Panc1 (cell line): ENCODE measurements around the gene CMIP.

Experiments
- POLR2AphosphoS5 ChIP-seq: IDR thresholded peaks from 2 replicates; pipeline ENCODE4 v1.6.1; 2012; ENCODE audit warnings: mild to moderate bottlenecking, low read depth, low read length, moderate library complexity
- SIN3A ChIP-seq: IDR thresholded peaks from 2 replicates; pipeline ENCODE4 v1.6.1; 2012; ENCODE audit warnings: low read depth, mild to moderate bottlenecking, low read length, moderate library complexity, borderline replicate concordance; ENCODE audit not compliant: insufficient read depth
- TCF7L2 ChIP-seq: IDR thresholded peaks from 2 replicates; pipeline ENCODE4 v1.6.1; 2011; ENCODE audit warnings: mild to moderate bottlenecking, low read depth, low read length, inconsistent platforms
- TF ChIP-seq, protein P1 (sequence below): fragments of 450-650 bp; IDR thresholded peaks from 2 replicates; pipeline ENCODE4 v1.5.1; 2017; ENCODE audit warnings: mild to moderate bottlenecking
- TF ChIP-seq, protein P2 (sequence below), 2 experiments: IDR thresholded peaks; 2 replicates each; pipeline ENCODE4 v1.6.1; 2011 to 2012; ENCODE audit warnings: low read depth in 2 of 2, control low read depth in 1 of 2, low read length in 1 of 2, mild to moderate bottlenecking in 1 of 2, moderate library complexity in 1 of 2; ENCODE audit not compliant: insufficient read depth in 1 of 2

DNA sequence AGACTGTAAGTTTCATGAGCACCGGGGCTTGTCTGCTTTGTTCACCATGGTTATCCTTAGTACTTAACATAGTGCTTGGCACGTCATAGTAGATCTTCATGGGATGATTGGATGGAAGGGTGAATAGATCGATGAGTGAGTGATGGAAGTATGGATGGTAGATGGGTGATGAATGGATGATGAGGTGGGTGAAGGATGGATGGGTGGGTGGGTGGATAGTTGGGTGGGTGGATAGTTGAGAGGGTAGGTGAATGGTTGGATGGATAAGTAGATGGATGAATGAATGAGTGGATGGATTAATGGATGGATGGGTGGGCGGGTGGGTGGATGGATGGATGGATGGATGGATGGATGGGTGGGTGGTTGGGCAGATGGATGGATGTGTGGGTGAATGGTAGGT is 201.3 kb downstream of the CMIP start:
- TF ChIP-seq POLR2AphosphoS5 = no peak
- TF ChIP-seq, protein P1, sequence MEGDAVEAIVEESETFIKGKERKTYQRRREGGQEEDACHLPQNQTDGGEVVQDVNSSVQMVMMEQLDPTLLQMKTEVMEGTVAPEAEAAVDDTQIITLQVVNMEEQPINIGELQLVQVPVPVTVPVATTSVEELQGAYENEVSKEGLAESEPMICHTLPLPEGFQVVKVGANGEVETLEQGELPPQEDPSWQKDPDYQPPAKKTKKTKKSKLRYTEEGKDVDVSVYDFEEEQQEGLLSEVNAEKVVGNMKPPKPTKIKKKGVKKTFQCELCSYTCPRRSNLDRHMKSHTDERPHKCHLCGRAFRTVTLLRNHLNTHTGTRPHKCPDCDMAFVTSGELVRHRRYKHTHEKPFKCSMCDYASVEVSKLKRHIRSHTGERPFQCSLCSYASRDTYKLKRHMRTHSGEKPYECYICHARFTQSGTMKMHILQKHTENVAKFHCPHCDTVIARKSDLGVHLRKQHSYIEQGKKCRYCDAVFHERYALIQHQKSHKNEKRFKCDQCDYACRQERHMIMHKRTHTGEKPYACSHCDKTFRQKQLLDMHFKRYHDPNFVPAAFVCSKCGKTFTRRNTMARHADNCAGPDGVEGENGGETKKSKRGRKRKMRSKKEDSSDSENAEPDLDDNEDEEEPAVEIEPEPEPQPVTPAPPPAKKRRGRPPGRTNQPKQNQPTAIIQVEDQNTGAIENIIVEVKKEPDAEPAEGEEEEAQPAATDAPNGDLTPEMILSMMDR = no peak
- no peak for TF ChIP-seq SIN3A
- TF ChIP-seq, protein P2, sequence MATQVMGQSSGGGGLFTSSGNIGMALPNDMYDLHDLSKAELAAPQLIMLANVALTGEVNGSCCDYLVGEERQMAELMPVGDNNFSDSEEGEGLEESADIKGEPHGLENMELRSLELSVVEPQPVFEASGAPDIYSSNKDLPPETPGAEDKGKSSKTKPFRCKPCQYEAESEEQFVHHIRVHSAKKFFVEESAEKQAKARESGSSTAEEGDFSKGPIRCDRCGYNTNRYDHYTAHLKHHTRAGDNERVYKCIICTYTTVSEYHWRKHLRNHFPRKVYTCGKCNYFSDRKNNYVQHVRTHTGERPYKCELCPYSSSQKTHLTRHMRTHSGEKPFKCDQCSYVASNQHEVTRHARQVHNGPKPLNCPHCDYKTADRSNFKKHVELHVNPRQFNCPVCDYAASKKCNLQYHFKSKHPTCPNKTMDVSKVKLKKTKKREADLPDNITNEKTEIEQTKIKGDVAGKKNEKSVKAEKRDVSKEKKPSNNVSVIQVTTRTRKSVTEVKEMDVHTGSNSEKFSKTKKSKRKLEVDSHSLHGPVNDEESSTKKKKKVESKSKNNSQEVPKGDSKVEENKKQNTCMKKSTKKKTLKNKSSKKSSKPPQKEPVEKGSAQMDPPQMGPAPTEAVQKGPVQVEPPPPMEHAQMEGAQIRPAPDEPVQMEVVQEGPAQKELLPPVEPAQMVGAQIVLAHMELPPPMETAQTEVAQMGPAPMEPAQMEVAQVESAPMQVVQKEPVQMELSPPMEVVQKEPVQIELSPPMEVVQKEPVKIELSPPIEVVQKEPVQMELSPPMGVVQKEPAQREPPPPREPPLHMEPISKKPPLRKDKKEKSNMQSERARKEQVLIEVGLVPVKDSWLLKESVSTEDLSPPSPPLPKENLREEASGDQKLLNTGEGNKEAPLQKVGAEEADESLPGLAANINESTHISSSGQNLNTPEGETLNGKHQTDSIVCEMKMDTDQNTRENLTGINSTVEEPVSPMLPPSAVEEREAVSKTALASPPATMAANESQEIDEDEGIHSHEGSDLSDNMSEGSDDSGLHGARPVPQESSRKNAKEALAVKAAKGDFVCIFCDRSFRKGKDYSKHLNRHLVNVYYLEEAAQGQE (IDR thresholded peaks at IDR 0.05; ENCODE audit: insufficient read depth in 1 of 2, low read depth in 2 of 2, low read length in 1 of 2) = no peak
- no peak for TF ChIP-seq TCF7L2
